GM12872 (cell line): ENCODE results near the gene ZNF652.

Source experiments
- TF ChIP-seq, protein P1 (sequence below): IDR thresholded peaks from 3 replicates; pipeline ENCODE4 v1.5.1; 2011; ENCODE audit warnings: low read depth, mild to moderate bottlenecking, low read length, moderate library complexity; ENCODE audit not compliant: insufficient read depth

ZNF652 gene

DNA sequence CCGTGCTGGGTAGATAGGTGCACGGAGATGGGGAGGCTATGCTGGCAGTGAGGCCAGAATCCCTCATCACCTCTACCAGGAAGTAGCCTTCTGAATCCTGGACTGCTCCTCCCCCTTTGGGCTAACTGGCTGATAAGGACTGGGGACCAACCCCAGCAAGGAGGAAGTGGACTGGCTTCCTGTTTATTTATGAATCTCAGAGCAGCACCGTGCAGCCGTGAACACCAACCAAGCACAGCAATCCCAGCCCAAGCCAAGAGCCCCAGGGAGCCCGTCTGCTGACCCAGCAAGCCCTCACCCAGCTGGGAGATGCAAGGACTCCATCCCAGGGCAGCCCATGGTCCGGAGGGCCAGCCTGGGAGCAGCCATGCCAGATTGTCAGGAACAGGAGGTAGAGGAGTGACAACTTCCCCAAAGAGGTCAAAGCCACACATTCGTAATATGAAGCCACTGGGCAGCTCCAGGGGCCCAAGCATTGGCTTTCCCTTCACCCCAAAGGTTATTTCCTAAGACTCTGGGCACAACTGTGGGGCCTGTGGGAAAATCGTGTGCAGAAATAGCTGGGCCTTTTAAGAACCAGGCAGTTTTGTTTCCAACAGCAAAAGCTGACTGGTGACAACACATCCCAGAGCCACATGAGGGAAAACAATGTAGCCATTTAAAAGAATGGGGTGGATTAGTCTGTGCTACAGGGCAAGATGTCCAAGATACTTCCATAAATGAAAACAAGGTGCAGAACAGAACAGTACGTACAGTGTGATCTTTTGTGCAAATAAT is 28.7 kb upstream of the ZNF652 start:
- TF ChIP-seq, protein P1, sequence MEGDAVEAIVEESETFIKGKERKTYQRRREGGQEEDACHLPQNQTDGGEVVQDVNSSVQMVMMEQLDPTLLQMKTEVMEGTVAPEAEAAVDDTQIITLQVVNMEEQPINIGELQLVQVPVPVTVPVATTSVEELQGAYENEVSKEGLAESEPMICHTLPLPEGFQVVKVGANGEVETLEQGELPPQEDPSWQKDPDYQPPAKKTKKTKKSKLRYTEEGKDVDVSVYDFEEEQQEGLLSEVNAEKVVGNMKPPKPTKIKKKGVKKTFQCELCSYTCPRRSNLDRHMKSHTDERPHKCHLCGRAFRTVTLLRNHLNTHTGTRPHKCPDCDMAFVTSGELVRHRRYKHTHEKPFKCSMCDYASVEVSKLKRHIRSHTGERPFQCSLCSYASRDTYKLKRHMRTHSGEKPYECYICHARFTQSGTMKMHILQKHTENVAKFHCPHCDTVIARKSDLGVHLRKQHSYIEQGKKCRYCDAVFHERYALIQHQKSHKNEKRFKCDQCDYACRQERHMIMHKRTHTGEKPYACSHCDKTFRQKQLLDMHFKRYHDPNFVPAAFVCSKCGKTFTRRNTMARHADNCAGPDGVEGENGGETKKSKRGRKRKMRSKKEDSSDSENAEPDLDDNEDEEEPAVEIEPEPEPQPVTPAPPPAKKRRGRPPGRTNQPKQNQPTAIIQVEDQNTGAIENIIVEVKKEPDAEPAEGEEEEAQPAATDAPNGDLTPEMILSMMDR, result no peak

DNA sequence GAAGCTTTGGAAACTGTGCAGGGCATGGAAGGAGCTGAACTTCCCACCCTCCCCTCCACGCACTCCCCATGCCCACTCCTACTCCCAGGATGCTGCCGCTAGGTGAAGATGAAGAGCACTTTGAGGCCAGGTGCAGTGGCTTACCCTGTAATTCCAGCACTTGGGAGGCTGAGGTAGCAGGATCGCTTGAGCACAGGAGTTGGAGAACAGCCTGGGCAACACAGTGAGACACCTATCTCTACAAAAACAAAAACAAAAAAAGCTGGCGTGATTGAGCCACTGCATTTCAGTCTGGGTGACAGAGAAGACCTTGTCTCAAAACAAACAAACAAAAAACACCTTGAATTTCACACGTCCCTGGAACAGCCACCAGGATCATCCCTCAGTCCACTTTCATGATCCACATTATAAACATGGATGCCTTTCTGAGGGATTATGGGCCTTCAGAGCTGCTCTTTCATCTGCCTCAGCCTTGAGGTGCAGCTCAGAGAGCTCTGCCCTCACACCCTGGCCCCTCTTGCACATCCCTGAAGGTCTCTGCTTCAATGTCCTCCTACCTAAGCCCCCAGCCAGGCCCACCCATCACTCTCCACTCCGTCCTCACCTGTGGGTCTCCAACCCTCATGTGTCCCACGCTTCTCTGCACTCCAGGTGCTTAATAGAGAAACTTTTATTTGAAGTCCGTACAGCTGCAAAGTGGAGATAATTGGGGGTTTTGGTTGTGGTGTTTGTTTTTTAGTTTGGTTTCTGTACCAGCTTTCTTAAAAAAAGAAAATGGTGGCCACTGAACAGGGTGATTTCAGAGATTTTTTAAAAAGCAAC is 26.9 kb upstream of the ZNF652 start:
- TF ChIP-seq, protein P1, result no peak

DNA sequence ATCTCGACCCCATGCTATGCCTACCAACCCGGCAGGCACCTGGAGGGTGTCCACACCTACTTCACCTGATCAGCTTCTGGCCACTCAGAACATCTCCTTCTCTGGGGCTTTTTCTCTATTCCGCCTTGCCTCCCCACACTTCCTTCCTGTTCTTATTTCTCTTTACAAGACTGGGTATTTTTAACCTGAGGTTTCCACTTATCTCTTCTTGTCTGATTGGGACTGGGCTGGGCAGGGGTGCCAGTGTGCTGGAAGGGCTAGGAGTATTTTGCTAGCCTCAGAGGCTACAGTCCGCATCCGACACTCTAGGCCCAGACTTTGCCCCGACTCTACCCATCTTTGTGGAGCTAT is 26.2 kb upstream of the ZNF652 start:
- TF ChIP-seq, protein P1, result no peak

DNA sequence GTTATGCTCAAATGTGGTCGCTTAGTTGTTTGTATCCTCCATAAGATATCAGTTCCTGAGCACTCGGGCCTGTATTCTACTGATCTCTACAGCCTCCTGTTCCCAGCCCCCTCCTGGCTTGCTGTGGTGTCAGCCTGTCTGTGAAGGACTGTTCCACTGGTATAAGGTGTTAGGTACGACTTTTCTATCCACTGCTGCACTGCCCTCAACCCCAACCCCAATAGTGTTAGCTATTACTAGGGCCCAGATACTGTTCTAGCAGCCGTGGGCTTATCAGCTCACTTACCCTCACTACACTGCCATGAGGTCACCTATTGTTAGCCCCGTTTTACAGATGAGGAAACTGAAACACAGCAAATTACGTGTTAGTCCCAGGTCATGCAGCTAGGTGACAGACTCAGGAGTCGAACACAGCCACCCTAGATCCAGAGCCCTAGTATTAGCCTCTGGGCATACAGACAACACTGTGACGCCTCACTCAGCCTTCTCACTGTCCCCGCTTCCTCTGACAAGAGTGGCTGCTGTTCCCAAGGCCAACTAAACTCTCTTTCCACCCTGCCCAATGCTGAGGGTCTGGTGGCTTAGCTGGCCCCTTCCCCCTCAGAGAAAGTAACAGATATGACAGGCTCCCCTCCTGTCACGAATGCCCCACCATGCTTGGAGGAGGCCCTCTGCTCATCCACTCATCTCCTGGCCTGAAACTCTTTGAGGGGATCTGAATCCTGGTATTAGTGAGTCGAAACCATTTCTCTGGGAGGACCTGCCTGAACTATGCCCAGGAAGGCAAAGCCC is 25.6 kb upstream of the ZNF652 start:
- TF ChIP-seq, protein P1, result no peak

DNA sequence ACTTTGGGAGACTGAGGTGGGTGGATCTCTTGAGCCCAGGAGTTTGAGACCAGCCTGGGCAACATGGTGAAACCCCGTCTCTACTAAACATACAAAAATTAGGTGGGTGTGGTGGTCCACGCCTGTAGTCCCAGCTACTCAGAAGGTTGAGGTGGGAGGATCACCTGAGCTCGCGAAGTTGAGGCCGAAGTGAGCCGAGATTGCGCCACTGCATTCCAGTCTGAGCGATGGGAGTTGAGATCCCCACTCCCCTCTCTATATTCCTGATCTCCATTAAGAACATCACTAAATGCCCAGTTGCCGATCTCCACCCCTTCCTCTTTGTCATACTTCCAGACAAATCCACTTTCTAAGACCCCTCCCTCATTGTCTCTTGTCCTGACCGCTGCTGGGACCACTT is 24.3 kb upstream of the ZNF652 start:
- TF ChIP-seq, protein P1, result no peak

DNA sequence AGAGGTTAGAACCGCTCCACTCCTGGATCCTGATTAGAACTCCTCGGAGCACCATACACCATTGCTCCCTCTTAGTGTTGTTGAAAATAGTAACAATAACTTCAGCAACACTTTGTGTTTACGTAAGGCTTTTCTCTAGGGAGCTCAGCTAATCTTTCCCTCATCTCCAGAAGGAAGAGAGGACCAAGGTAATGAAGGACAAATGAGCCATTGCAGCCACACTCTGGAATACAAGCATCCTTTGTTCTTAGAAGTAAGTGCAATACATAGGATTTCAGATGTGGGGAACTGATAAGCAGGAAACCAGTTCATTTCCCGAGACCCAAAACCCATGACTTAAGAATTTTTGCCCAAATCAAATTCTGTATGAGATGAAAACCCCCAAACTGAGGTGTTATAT is 22.9 kb upstream of the ZNF652 start:
- TF ChIP-seq, protein P1, result no peak

DNA sequence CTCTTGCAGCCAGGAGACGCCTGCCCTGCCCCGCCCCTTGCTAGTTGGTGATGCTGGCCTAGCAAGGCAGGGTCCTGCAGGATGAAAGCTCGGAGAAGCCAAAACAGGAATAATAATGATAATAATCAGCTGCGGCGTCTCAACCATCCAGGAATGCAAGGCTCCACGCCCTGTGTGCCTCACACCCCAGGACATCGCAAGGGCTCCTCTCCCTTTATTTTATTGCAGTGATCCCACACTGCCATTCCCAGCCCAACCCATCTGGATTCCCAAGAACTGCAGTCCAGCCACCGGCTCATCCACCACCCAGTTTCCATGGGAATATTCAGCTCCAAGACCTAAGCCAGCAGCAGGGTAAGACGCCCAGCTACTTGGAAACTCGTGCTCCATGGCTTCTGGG is 21.0 kb upstream of the ZNF652 start:
- TF ChIP-seq, protein P1, result no peak
